Measurements from ENCODE around the gene CNBD2. TPM values are rescaled to one million over a fixed set of nuclear protein-coding genes. Genes with fewer than 3 reads are reported as not detected.

CNBD2 gene
- polyA plus RNA-seq, 1 donor (not counting 4 experiments of a cell fraction or from before 2014, with no cell fraction given) = 3.0 TPM

DNA sequence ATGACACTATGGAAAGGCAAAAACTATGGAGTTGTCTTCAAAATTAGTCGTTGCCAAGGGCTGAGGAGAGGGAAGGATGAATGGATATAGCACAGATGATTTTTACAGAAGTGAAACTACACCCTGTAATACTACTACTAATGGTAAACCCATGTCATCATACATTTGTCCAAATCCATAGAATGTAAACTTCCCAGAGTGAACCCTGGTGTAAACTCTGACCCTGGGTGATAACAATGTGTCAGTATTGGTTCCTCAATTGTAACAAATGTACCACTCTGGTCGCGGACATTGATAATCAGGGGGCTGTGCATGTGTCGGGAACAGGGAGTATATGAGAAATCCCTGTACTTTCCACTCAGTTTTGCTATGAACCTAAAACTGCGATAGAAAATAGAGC is 72.2 kb downstream of the CNBD2 start:
- H3K27ac ChIP-seq (ENCODE audit: control insufficient read depth, insufficient read depth, low read length) = no peak overlapping the region
- H3K4me1 ChIP-seq (ENCODE audit: control insufficient read depth, extremely low read depth, insufficient read depth, low read length) = peaks cover 14% of the 10 kb centered on the region
- H3K9me3 ChIP-seq (ENCODE audit: control insufficient read depth, low read depth, low read length) = no peaks in the 10 kb centered on the region
- DNase-seq (ENCODE audit: low read depth, low spot score) = no peak
- H3K9me1 ChIP-seq (ENCODE audit: control insufficient read depth, extremely low read depth, insufficient read depth, low read length) = no peaks in the 10 kb centered on the region
- H3K4me3 ChIP-seq (ENCODE audit: control insufficient read depth in 2 of 3, extremely low read depth in 1 of 3, insufficient read depth in 2 of 3, low read depth in 1 of 3, low read length in 3 of 3) = no peak overlapping the region
- no peak for FAIRE-seq
- no peak overlapping the region for H3K4me2 ChIP-seq (ENCODE audit: control insufficient read depth, extremely low read depth, insufficient read depth, low read depth, low read length)
- H3K36me3 ChIP-seq (ENCODE audit: control insufficient read depth in 2 of 2, extremely low read depth in 1 of 2, insufficient read depth in 2 of 2, low read length in 2 of 2) = peaks cover 0 to 4% of the 10 kb centered on the region in 2 experiments
- no peak for TF ChIP-seq EZH2 (IDR thresholded peaks at IDR 0.05; ENCODE audit: low read length)
- TF ChIP-seq, protein P1, sequence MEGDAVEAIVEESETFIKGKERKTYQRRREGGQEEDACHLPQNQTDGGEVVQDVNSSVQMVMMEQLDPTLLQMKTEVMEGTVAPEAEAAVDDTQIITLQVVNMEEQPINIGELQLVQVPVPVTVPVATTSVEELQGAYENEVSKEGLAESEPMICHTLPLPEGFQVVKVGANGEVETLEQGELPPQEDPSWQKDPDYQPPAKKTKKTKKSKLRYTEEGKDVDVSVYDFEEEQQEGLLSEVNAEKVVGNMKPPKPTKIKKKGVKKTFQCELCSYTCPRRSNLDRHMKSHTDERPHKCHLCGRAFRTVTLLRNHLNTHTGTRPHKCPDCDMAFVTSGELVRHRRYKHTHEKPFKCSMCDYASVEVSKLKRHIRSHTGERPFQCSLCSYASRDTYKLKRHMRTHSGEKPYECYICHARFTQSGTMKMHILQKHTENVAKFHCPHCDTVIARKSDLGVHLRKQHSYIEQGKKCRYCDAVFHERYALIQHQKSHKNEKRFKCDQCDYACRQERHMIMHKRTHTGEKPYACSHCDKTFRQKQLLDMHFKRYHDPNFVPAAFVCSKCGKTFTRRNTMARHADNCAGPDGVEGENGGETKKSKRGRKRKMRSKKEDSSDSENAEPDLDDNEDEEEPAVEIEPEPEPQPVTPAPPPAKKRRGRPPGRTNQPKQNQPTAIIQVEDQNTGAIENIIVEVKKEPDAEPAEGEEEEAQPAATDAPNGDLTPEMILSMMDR (optimal IDR thresholded peaks at IDR 0.05 in 1 of 3, IDR thresholded peaks at IDR 0.05 in 1 of 3, conservative IDR thresholded peaks at IDR 0.05 in 1 of 3; ENCODE audit: extremely low read depth in 1 of 3, insufficient read depth in 2 of 3, low read length in 3 of 3) = no peak
- no peak overlapping the region for H2AFZ ChIP-seq (ENCODE audit: control insufficient read depth, low read length)
- no peak overlapping the region for H3K9ac ChIP-seq (ENCODE audit: control insufficient read depth, extremely low read depth, insufficient read depth, low read length)
- H3K27me3 ChIP-seq (ENCODE audit: control insufficient read depth, extremely low read depth, insufficient read depth, low read length) = no peaks in the 10 kb centered on the region
- H3K79me2 ChIP-seq (ENCODE audit: control insufficient read depth, insufficient read depth, low read length) = peaks cover 7% of the 10 kb centered on the region
- dilution Hi-C loops (cut with MboI; ENCODE audit: extremely low pct_ligation_motif_present, low sequenced_read_pairs) = no loop called here
- peaks cover 4% of the 10 kb centered on the region for H4K20me1 ChIP-seq (ENCODE audit: control insufficient read depth, extremely low read depth, insufficient read depth, low read length)

DNA sequence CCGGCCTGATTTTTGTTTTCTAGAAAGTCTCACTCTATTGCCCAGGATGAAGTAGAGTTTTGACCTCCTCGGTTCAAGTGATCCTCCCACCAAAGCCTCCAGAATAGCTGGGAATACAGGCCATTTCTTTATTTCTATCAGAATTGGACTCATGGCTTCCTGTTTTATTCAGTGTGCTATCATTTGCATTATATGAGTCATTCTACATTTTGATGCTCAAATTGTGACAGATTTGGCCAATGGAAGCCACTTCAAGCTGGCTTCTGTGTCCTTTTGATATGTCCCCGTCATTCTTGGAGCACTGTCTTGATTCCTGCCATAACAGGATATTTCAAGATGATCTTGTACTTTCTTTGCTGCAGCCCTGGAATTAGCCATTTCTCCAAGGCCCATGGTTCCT is 75.1 kb downstream of the CNBD2 start:
- Histone ChIP-seq H3K27me3 (ENCODE audit: control insufficient read depth, extremely low read depth, insufficient read depth, low read length) (no peaks in the 10 kb centered on the region), H3K4me2 (ENCODE audit: control insufficient read depth, extremely low read depth, insufficient read depth, low read depth, low read length) (no peak overlapping the region), H3K79me2 (ENCODE audit: control insufficient read depth, insufficient read depth, low read length) (peaks cover 31% of the 10 kb centered on the region), H3K9ac (ENCODE audit: control insufficient read depth, extremely low read depth, insufficient read depth, low read length) (no peak overlapping the region), H3K4me3 (ENCODE audit: control insufficient read depth in 2 of 3, extremely low read depth in 1 of 3, insufficient read depth in 2 of 3, low read depth in 1 of 3, low read length in 3 of 3) (no peak overlapping the region), H3K4me1 (ENCODE audit: control insufficient read depth, extremely low read depth, insufficient read depth, low read length) (peaks cover 10% of the 10 kb centered on the region), H3K9me3 (ENCODE audit: control insufficient read depth, low read depth, low read length) (no peaks in the 10 kb centered on the region), H3K36me3 (ENCODE audit: control insufficient read depth in 2 of 2, extremely low read depth in 1 of 2, insufficient read depth in 2 of 2, low read length in 2 of 2) (peaks cover 0 to 4% of the 10 kb centered on the region in 2 experiments), H3K9me1 (ENCODE audit: control insufficient read depth, extremely low read depth, insufficient read depth, low read length) (no peaks in the 10 kb centered on the region), H4K20me1 (ENCODE audit: control insufficient read depth, extremely low read depth, insufficient read depth, low read length) (peaks cover 12% of the 10 kb centered on the region), H3K27ac (ENCODE audit: control insufficient read depth, insufficient read depth, low read length) (no peak overlapping the region), H2AFZ (ENCODE audit: control insufficient read depth, low read length) (no peak overlapping the region)
- DNase-seq (ENCODE audit: low read depth, low spot score) = no peak
- TF ChIP-seq, protein P1 (optimal IDR thresholded peaks at IDR 0.05 in 1 of 3, IDR thresholded peaks at IDR 0.05 in 1 of 3, conservative IDR thresholded peaks at IDR 0.05 in 1 of 3; ENCODE audit: extremely low read depth in 1 of 3, insufficient read depth in 2 of 3, low read length in 3 of 3) = no peak
- TF ChIP-seq EZH2 (IDR thresholded peaks at IDR 0.05; ENCODE audit: low read length) = no peak
- dilution Hi-C loops (cut with MboI; ENCODE audit: extremely low pct_ligation_motif_present, low sequenced_read_pairs) = no loop called here
- FAIRE-seq = no peak

All from keratinocyte (primary cell).